Measurements from ENCODE around the gene TRPM3.

DNA sequence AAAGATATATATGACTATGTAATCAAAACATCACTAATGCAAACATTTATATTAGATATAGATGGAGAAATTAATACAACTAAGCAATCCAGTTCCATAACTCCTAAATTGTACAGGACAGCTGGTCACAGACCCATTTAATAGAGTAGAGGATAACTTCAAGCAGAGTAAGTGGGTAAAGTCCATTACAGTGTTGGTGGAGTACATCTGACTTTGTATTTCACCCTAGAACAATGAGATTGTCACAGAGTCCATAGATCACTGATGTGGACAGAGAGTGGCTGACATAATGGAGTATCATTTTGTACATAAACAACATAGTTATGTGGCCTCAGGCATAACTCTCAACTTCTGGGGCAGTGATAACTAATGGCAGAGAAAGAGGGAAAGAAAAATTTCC lies 439.1 kb downstream of the TRPM3 start:
- TF ChIP-seq, protein P1, sequence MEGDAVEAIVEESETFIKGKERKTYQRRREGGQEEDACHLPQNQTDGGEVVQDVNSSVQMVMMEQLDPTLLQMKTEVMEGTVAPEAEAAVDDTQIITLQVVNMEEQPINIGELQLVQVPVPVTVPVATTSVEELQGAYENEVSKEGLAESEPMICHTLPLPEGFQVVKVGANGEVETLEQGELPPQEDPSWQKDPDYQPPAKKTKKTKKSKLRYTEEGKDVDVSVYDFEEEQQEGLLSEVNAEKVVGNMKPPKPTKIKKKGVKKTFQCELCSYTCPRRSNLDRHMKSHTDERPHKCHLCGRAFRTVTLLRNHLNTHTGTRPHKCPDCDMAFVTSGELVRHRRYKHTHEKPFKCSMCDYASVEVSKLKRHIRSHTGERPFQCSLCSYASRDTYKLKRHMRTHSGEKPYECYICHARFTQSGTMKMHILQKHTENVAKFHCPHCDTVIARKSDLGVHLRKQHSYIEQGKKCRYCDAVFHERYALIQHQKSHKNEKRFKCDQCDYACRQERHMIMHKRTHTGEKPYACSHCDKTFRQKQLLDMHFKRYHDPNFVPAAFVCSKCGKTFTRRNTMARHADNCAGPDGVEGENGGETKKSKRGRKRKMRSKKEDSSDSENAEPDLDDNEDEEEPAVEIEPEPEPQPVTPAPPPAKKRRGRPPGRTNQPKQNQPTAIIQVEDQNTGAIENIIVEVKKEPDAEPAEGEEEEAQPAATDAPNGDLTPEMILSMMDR (conservative IDR thresholded peaks at IDR 0.05 in 1 of 2, IDR thresholded peaks at IDR 0.05 in 1 of 2; ENCODE audit: extremely low read depth in 1 of 2, insufficient read depth in 1 of 2, low read depth in 1 of 2, low read length in 2 of 2) = no peak
- TF ChIP-seq EZH2 (IDR thresholded peaks at IDR 0.05; ENCODE audit: borderline replicate concordance, low read length) = no peak
